ENCODE data around the gene SMIM14.
A peak's percentile ranks its signal among the peaks of the same experiment; 100 is the strongest.

Gene SMIM14

DNA sequence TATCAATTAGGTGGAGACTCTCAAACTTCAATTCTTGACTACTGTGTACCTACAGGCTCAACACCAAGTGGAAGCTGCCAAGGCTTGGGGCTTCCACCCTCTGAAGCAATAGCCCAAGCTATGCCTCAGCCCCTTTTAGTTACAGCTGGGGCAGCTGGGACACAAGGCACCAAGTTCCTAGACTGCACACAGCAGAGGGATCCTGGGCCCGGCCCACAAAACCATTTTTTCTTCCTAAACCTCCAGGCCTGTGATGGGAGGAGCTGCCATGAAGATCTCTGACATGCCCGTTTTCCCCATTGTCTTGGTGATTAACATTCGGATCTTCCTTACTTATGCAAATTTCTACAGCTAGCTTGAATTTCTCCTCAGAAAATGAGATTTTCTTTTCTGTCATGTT is 108.0 kb downstream of the SMIM14 start:
- no peak for DNase-seq (ENCODE audit: low spot score)
- TF ChIP-seq, protein P1, sequence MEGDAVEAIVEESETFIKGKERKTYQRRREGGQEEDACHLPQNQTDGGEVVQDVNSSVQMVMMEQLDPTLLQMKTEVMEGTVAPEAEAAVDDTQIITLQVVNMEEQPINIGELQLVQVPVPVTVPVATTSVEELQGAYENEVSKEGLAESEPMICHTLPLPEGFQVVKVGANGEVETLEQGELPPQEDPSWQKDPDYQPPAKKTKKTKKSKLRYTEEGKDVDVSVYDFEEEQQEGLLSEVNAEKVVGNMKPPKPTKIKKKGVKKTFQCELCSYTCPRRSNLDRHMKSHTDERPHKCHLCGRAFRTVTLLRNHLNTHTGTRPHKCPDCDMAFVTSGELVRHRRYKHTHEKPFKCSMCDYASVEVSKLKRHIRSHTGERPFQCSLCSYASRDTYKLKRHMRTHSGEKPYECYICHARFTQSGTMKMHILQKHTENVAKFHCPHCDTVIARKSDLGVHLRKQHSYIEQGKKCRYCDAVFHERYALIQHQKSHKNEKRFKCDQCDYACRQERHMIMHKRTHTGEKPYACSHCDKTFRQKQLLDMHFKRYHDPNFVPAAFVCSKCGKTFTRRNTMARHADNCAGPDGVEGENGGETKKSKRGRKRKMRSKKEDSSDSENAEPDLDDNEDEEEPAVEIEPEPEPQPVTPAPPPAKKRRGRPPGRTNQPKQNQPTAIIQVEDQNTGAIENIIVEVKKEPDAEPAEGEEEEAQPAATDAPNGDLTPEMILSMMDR (IDR thresholded peaks at IDR 0.05): no peak
- Histone ChIP-seq H3K27ac (no peak overlapping the region), H3K4me3 (no peak overlapping the region)

DNA sequence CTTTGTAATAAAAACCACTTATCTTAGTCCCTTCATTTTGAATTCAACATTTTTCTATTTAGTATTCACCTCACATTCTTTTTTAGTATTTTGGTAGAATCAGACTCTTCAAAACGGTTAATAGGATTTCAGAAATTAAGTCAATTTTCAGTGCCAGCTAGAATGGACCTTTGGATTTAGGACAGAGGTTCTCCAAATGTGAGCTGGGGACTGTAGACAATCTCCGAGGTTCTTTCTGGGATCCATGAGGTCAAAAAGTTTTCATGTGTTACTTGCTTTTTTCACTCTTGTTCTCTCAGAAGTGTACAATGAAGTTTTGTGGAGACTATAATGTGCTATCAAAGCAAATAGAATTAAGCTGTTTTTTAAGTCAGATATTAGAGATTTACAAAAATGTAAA is 109.1 kb downstream of the SMIM14 start:
- H3K4me3 ChIP-seq: no peak overlapping the region
- H3K27ac ChIP-seq: no peak overlapping the region
- TF ChIP-seq, protein P1 (IDR thresholded peaks at IDR 0.05): no peak
- DNase-seq (ENCODE audit: low spot score): no peak

DNA sequence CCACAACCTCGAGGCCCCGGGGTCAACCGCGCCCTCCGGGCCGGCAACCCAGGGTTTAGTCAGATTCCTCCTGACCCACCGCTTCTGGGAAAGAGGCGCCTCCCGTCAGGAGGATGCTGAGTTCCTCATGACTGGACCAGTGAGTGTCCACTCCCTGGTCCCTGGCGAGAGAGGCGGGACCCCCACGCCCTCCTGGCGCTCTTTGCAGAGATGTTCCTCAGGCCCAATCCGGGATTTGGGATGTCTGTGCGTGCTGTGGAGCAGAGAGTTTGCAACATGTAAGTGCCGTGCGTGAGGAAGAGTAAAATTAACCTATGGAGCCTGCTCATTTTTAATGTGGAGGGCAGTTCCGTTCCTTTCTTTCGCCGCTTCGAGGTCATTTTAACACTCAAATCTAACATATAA is 110.6 kb downstream of the SMIM14 start:
- H3K4me3 ChIP-seq: peak overlapping the region; percentile 92
- peak; percentile 93 for DNase-seq (ENCODE audit: low spot score)
- TF ChIP-seq, protein P1 (IDR thresholded peaks at IDR 0.05): no peak

DNA sequence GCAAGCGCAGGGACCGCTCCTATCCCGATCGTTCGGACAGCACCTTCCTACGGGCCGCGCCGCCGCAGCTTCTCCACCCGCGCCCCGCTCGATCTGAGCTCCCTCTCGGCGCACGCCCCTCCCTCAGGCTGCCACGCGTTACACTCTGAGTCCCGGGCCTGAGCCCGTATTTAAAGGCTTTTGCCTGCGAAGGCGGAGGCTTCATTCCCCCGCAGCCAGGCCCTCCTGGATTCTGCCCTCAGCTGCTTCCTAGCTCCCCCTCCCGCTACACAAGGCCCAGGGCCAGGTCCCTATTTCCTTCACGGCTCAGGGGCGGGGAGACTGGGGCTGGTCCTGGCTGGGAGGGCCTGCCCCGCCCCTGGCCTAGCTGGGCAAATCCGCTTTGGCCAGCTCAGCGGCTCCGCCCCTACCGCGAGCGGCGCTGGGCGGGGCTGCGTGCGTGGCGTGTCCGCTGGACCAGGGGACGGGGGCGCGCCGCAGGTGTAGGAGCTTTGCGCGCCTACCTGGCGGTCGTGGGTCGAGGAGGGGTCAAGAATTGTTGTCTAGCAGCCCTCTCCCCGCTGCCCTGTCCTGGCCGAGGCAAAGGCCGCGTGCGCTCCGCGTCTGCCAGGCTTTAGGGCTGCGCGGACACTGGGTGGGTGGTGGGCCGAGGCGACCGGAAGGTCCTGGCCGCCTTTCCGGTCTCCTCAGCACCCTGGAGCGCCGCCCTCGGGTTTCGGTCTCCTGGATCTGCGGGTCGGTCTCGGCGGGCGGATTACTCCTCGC is 111.2 kb downstream of the SMIM14 start, which contains the start of gene UGDH:
Gene UGDH (minus strand): TSS at position 144 of the 765 bp plus-strand sequence. CDS start 5,927 bp downstream, outside the sequence.
- TF ChIP-seq, protein P1 (IDR thresholded peaks at IDR 0.05): no peak
- peak; percentile 98 for DNase-seq (ENCODE audit: low spot score)
- Histone ChIP-seq H3K27ac (peak within 1 kb of the TSS; percentile 93 to 95), H3K4me3 (peak within 1 kb of the TSS; percentile 92)

More for the DNA sequence above, 110.6 kb downstream of the SMIM14 start:
- peak overlapping the region; percentile 93 to 95 for H3K27ac ChIP-seq

DNA sequence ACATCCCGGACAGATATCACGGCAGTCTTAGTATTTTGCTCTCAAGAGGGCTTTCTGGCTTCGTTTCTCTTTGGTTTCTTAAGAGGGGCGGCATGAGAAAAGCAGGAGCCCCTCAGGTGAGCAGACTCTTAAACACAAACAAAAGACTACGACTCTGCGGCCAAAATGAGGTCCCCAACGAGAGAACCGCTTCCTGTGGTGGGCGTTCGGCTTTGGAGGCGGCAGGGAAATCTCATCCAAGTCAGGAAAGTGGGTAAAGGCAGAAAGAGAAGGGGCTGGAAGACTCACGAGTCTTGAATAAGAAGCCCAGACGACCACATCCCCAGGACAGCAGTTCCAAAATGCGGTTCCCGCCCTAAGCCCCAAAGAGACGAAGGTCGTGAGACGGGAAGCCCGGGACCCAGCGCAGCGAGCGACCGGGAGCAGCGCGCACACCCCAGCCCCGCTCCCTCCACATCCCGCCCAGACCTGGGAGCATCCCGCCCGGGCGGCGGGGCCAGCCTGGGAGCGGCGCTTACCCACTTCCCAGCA is 111.8 kb downstream of the SMIM14 start:
- TF ChIP-seq, protein P1 (IDR thresholded peaks at IDR 0.05): no peak
- no peak for DNase-seq (ENCODE audit: low spot score)
- Histone ChIP-seq H3K27ac (peak overlapping the region; percentile 93 to 95), H3K4me3 (peak overlapping the region; percentile 92)

DNA sequence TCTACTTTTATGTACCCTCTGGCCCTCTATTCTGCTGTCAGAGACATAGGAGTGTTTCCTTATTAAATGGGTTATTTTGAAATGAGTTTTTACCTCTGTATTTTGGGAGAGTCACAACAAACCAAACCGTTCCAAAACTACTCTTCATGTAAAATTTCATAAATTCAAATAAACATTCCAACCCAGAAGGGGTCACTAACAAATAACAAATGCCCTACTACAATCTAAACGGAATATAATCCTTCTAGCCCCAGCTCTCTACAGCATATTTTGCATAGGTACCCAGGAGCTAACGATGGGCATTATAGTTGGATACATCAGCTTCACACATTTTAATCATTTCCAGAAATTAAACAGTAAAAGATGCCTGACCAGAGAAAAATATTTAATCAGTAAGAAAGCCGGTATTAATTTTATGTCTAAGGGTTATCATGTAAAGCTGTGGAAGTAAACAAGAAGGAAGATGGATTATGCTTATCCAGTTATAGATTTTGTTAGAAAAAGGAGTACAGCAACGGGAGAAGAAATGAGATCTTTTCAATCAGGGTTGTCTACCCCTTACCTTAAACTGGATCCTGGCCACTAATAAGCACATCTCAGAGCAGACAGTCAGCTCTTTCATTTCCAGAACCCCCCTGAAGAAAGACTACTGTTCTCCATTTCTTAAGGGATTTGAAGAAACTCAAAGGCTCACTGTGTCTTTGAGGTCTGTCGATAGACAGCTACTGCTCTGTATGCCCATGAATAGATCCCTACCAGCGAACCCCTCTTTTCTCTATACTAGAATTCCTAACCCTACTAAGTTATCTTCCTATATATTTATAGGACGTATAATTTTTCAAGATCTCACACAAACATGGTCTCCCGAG is 112.6 kb downstream of the SMIM14 start:
- Histone ChIP-seq H3K27ac (peak overlapping the region; percentile 93 to 95), H3K4me3 (peak overlapping the region; percentile 92)
- DNase-seq (ENCODE audit: low spot score): no peak
- TF ChIP-seq, protein P1 (IDR thresholded peaks at IDR 0.05): no peak
